ENCODE measurements around the gene AAK1. TPM values are rescaled to one million over a fixed set of nuclear protein-coding genes. Genes with fewer than 3 reads are reported as not detected.

The AAK1 gene
- total RNA-seq, 1 experiment from 2014 or later: 46.8 TPM

GRCh38 chr2:69642709-69643601 is 584 bp downstream of the AAK1 start:
- CTCF ChIA-PET: interaction anchor here (0.6 kb wide), 1 partner anchor 18 kb away, joined by 5 read pairs; no protein-coding TSS in a partner anchor
- Histone ChIP-seq H3K27me3 (ENCODE audit: low read length) (no peaks in the 10 kb centered on the region), H3K27ac (ENCODE audit: low read length) (peak overlapping the region; percentile 94), H3K36me3 (ENCODE audit: low read depth, low read length) (peaks cover 3% of the 10 kb centered on the region; the same call in 1 of the 2 replicates), H3K4me2 (ENCODE audit: low read length) (peak overlapping the region; percentile 89), H3K9me3 (ENCODE audit: low read length) (no peaks in the 10 kb centered on the region), H2AFZ (ENCODE audit: low read length) (peak overlapping the region; percentile 94), H3F3A (ENCODE audit: low read length, unreplicated experiment) (no peaks in the 10 kb centered on the region), H3K79me2 (ENCODE audit: low read length) (peaks cover 66% of the 10 kb centered on the region), H3K9me2 (replicated peaks; ENCODE audit: low read length) (no peaks in the 10 kb centered on the region), H3K4me1 (ENCODE audit: insufficient read depth, low read length) (peaks cover 37% of the 10 kb centered on the region), H3K9ac (ENCODE audit: low read length) (peak overlapping the region; percentile 93), H3K4me3 (ENCODE audit: low read length) (peak overlapping the region; percentile 89), H4K20me1 (ENCODE audit: low read length) (peaks cover 7% of the 10 kb centered on the region)
- intact Hi-C loops (cut with micrococcal nuclease): loop anchor here (2.0 to 5.0 kb wide), 2 partner anchors 34 to 82 kb away; no protein-coding TSS in a partner anchor
- DNase-seq (peak; percentile 74), ATAC-seq (peak; percentile 42)
- POLR2A ChIA-PET (ENCODE audit: unreplicated experiment): interaction anchor here (1.2 kb wide), 1 partner anchor 53 kb away, joined by 4 read pairs; no protein-coding TSS in a partner anchor
- peak; percentile 17; the same call in 1 of the 2 replicates for TF ChIP-seq CTCF (conservative IDR thresholded peaks at IDR 0.05; ENCODE audit: low read depth, low read length)
- no peak for TF ChIP-seq EZH2phosphoT487 (IDR thresholded peaks at IDR 0.05; ENCODE audit: borderline replicate concordance, low read length)
- TSS peak; percentile 37 for BruUV-seq (replicated peaks)

GRCh38 chr2:69641887-69642708 is 1.4 kb downstream of the AAK1 start:
- Histone ChIP-seq H4K20me1 (ENCODE audit: low read length) (peaks cover 7% of the 10 kb centered on the region), H3K4me2 (ENCODE audit: low read length) (peak overlapping the region; percentile 89), H3K9me2 (replicated peaks; ENCODE audit: low read length) (no peaks in the 10 kb centered on the region), H3K27ac (ENCODE audit: low read length) (peak overlapping the region; percentile 94), H3K27me3 (ENCODE audit: low read length) (no peaks in the 10 kb centered on the region), H3K36me3 (ENCODE audit: low read depth, low read length) (peaks cover 3% of the 10 kb centered on the region; the same call in 1 of the 2 replicates), H3K9me3 (ENCODE audit: low read length) (no peaks in the 10 kb centered on the region), H3K4me3 (ENCODE audit: low read length) (peak overlapping the region; percentile 89), H3K79me2 (ENCODE audit: low read length) (peaks cover 75% of the 10 kb centered on the region), H3K4me1 (ENCODE audit: insufficient read depth, low read length) (peaks cover 37% of the 10 kb centered on the region), H3F3A (ENCODE audit: low read length, unreplicated experiment) (no peaks in the 10 kb centered on the region), H3K9ac (ENCODE audit: low read length) (peak overlapping the region; percentile 93), H2AFZ (ENCODE audit: low read length) (peak overlapping the region; percentile 94)
- DNase-seq (no peak), ATAC-seq (no peak)
- BruUV-seq (replicated peaks): TSS peak; percentile 43
- intact Hi-C loops (cut with micrococcal nuclease): loop anchor here (2.0 to 5.0 kb wide), 2 partner anchors 35 to 81 kb away; no protein-coding TSS in a partner anchor
- TF ChIP-seq CTCF (conservative IDR thresholded peaks at IDR 0.05; ENCODE audit: low read depth, low read length): no peak
- TF ChIP-seq EZH2 (IDR thresholded peaks at IDR 0.05; ENCODE audit: low read length, unreplicated experiment): no peak
- no peak for TF ChIP-seq EZH2phosphoT487 (IDR thresholded peaks at IDR 0.05; ENCODE audit: borderline replicate concordance, low read length)
- POLR2A ChIA-PET (ENCODE audit: unreplicated experiment): no interaction called here
- CTCF ChIA-PET: no interaction called here
